Transverse colon (tissue), 4 donors: ENCODE measurements around the gene NOL3. TPM values are rescaled to one million over a fixed set of nuclear protein-coding genes. Genes with fewer than 3 reads are reported as not detected.

Experiments used
- DNase-seq: peaks from one replicate; pipeline ENCODE4 v3.0.0-alpha.2; 2019
- H3K27ac ChIP-seq, 4 donors: fragments of 200-600 bp; sonication (generic); 2 replicates each; pipeline ENCODE4 v1.5.1; 2016 to 2018; ENCODE audit warnings: inconsistent platforms in 4 of 4
- H3K27me3 ChIP-seq: fragments of 200-600 bp; sonication (generic); 2 replicates; pipeline ENCODE4 v1.5.1; 2017; ENCODE audit warnings: inconsistent platforms
- H3K36me3 ChIP-seq, 4 donors: fragments of 200-600 bp; sonication (generic); 2 replicates each; pipeline ENCODE4 v1.5.1; 2017 to 2019; ENCODE audit warnings: inconsistent platforms in 4 of 4
- H3K4me1 ChIP-seq, 4 donors: fragments of 200-600 bp; sonication (generic); 2 replicates each; pipeline ENCODE4 v1.5.1; 2017 to 2020; ENCODE audit warnings: inconsistent platforms in 4 of 4
- H3K4me3 ChIP-seq, 4 donors: fragments of 200-600 bp; sonication (generic); 1 replicate in 1 of 4; 2 replicates in 3 of 4; pipeline versions ENCODE4 v1.5.1 to v1.6.1; 2017 to 2019; ENCODE audit warnings: inconsistent platforms in 4 of 4
- H3K9me3 ChIP-seq, 2 donors: fragments of 200-600 bp; sonication (generic); 2 replicates each; pipeline ENCODE4 v1.5.1; 2017 to 2019; ENCODE audit warnings: inconsistent platforms in 2 of 2
- EP300 ChIP-seq: sonication (generic); formaldehyde crosslinking; IDR thresholded peaks from one replicate; pipeline ENCODE4 v1.6.1; 2017; ENCODE audit warnings: antibody characterized with exemption, low read depth
- POLR2A ChIP-seq: fragments of 450-650 bp; IDR thresholded peaks from one replicate; pipeline ENCODE4 v1.6.1; 2016; ENCODE audit warnings: antibody characterized with exemption, mild to moderate bottlenecking, moderate library complexity
- POLR2AphosphoS5 ChIP-seq, 3 donors: sonication (generic); formaldehyde crosslinking; IDR thresholded peaks; one replicate each; pipeline ENCODE4 v1.6.1; 2016; ENCODE audit warnings: antibody characterized with exemption in 3 of 3
- whole genome bisulfite sequencing, 2 donors: methylation state at CpG; one replicate each; pipeline ENCODE4 v1.1.5; 2018; ENCODE audit warnings: low coverage in 1 of 2; 5-methylcytosine and 5-hydroxymethylcytosine counted together
- in situ Hi-C, 4 donors: fragments of 200-750 bp; cut with MboI; loops; one replicate each; pipeline versions ENCODE4 v1.15.0 to v1.15.1; 2017; ENCODE audit warnings: low sequenced_read_pairs in 3 of 4, low pct_ligation_motif_present in 1 of 4, low pct_unique_long_range_greater_than_20kb in 1 of 4
- intact Hi-C: fragments of 100-400 bp; cut with DNase I; formaldehyde crosslinking; loops from one replicate; pipeline ENCODE4 v1.15.1; 2023; ENCODE audit warnings: low total_unique reads
- total RNA-seq, 4 donors: library from RNA; depleted of rRNA; stranded (reverse); fragments of >200 nt; gene quantifications; one replicate each; pipeline ENCODE4 v1.1.0, GENCODE V29; 2016
- TF ChIP-seq, protein P1 (sequence below), 5 experiments: fragments of 200-600 bp in 3 of 5; fragments of 450-650 bp in 2 of 5; sonication (generic) in 3 of 5; IDR thresholded peaks; 1 replicate in 2 of 5; 2 replicates in 3 of 5; pipeline ENCODE4 v1.5.1; 2016 to 2017; ENCODE audit warnings: antibody characterized with exemption in 5 of 5, inconsistent platforms in 3 of 5, mild to moderate bottlenecking in 2 of 5, moderate library complexity in 1 of 5

Gene NOL3
- total RNA-seq, 4 donors from 2014 or later: 39.5 to 65.9 (median 41.2) TPM

DNA sequence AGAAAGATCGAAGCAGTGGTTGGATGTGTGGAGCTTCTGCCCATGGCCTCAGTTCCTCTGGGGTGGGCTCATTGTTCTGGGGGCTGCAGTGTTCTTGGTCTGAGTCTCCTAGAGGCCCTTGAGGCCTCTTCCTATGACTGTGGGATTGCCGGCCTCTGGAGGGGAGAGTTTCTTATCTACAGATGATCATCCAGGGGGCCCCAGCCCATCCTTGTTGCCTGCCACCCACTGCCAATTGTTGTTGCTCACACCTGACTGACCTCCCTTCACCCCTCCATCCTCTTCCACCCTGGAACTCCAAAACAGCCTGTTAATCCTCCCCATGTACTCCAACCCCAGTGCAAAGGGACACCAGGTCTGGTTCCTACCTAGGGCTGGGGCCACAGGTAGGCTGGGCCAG, 25.4 kb upstream of the NOL3 start:
- no peak for DNase-seq
- no peak overlapping the region for H3K27ac ChIP-seq
- H3K4me1 ChIP-seq: peaks cover 0 to 3% (median 1%) of the 10 kb centered on the region in 4 donors
- TF ChIP-seq POLR2AphosphoS5 (IDR thresholded peaks at IDR 0.05) (no peak), EP300 (no peak), POLR2A (no peak)
- TF ChIP-seq, protein P1, sequence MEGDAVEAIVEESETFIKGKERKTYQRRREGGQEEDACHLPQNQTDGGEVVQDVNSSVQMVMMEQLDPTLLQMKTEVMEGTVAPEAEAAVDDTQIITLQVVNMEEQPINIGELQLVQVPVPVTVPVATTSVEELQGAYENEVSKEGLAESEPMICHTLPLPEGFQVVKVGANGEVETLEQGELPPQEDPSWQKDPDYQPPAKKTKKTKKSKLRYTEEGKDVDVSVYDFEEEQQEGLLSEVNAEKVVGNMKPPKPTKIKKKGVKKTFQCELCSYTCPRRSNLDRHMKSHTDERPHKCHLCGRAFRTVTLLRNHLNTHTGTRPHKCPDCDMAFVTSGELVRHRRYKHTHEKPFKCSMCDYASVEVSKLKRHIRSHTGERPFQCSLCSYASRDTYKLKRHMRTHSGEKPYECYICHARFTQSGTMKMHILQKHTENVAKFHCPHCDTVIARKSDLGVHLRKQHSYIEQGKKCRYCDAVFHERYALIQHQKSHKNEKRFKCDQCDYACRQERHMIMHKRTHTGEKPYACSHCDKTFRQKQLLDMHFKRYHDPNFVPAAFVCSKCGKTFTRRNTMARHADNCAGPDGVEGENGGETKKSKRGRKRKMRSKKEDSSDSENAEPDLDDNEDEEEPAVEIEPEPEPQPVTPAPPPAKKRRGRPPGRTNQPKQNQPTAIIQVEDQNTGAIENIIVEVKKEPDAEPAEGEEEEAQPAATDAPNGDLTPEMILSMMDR (IDR thresholded peaks at IDR 0.05): no peak
- H3K4me3 ChIP-seq: no peak overlapping the region
- H3K27me3 ChIP-seq: peaks cover 5% of the 10 kb centered on the region
- 91% methylated on average over 2 of the region's 2 CpGs; no CpG with 5 or more reads in 1 of the 2 donors for WGBS, 2 donors
- intact Hi-C loops (no loop called here), in situ Hi-C loops (no loop called here)
- no peaks in the 10 kb centered on the region for H3K9me3 ChIP-seq
- H3K36me3 ChIP-seq: peaks cover 0 to 64% (median 14%) of the 10 kb centered on the region in 4 donors

- TF ChIP-seq, protein P1 (IDR thresholded peaks at IDR 0.05): no peak
- no peak for TF ChIP-seq POLR2A
- Histone ChIP-seq H3K27ac (no peak overlapping the region), H3K27me3 (peaks cover 13% of the 10 kb centered on the region), H3K4me3 (no peak overlapping the region), H3K9me3 (no peaks in the 10 kb centered on the region), H3K36me3 (peaks cover 0 to 56% (median 10%) of the 10 kb centered on the region in 4 donors), H3K4me1 (peaks cover 0 to 9% (median 7%) of the 10 kb centered on the region in 4 donors)
- 94% methylated on average over 2 of the region's 2 CpGs; no CpG with 5 or more reads in 1 of the 2 donors for WGBS, 2 donors
- no peak for DNase-seq
- in situ Hi-C loops: no loop called here
- intact Hi-C loops: no loop called here
Measured at GRCh38 chr16:67145746-67146145, 24.6 kb upstream of the NOL3 start.

DNA sequence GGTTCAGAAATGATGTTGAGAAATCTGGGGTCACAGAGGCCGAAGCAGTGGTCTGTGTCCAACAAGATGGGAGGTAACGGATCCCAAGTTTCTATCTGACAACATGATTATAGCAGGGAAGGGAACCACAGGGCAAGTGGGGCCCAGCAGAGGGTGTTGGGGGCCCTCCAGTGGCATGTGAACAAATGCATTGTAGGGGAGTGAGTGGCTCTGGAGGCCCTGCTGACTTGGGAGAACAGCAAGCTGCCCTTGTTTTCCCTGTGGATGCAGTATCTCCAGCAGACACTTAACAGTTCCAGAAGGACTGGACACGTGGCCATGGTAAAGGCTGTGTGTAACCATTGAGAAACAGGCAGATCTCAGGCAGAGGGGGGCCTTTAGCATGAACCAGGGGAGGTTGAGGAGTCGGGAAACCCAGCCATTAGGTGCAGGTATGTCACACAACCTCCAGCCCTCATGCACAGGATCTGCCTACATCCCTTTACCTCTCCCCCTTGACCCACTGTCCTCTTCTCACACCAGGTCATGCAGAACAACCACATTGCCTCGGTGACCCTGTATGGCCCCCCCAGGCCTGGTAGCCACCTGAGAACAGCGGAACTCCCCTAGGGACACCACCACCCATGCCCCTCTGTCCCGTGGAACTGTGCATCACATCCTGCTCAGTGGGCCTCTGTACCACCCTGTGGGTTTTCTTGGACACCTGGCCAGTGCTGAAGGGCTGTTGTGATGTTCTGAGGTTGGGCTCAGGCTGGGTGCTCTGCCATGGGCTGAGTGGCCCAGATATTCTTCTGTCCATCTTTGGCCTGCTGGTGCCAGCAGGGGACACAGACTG, 23.6 kb upstream of the NOL3 start:
- intact Hi-C loops: no loop called here
- Histone ChIP-seq H3K9me3 (no peaks in the 10 kb centered on the region), H3K4me1 (peaks cover 7 to 15% (median 12%) of the 10 kb centered on the region in 4 donors), H3K27me3 (peaks cover 16% of the 10 kb centered on the region), H3K27ac (no peak overlapping the region), H3K36me3 (peaks cover 0 to 46% (median 6%) of the 10 kb centered on the region in 4 donors), H3K4me3 (no peak overlapping the region)
- TF ChIP-seq POLR2AphosphoS5 (IDR thresholded peaks at IDR 0.05) (no peak), POLR2A (no peak), EP300 (no peak)
- TF ChIP-seq, protein P1 (IDR thresholded peaks at IDR 0.05): no peak
- 86 to 100% methylated on average over 1 to 7 of the region's 7 CpGs for WGBS, 2 donors
- in situ Hi-C loops: no loop called here
- no peak for DNase-seq

GRCh38 chr16:67147437-67148140, 22.7 kb upstream of the NOL3 start:
- H3K4me1 ChIP-seq: peaks cover 7 to 15% (median 12%) of the 10 kb centered on the region in 4 donors
- DNase-seq: no peak
- in situ Hi-C loops (no loop called here), intact Hi-C loops (no loop called here)
- peaks cover 16% of the 10 kb centered on the region for H3K27me3 ChIP-seq
- H3K27ac ChIP-seq: no peak overlapping the region
- no peaks in the 10 kb centered on the region for H3K9me3 ChIP-seq
- WGBS, 2 donors: 93 to 100% methylated on average over 2 to 4 of the region's 4 CpGs
- no peak overlapping the region for H3K4me3 ChIP-seq
- no peak for TF ChIP-seq EP300
- H3K36me3 ChIP-seq: peaks cover 0 to 37% (median 6%) of the 10 kb centered on the region in 4 donors
